GM23248 (cell line): ENCODE results near the gene ZYX.

Source experiments
- EZH2 ChIP-seq: fragments of 200-600 bp; sonication (generic); IDR thresholded peaks from 2 replicates; pipeline ENCODE4 v1.6.1; 2018; ENCODE audit warnings: antibody characterized with exemption, mild to moderate bottlenecking; ENCODE audit not compliant: insufficient read depth, poor library complexity, severe bottlenecking
- EZH2phosphoT487 ChIP-seq: fragments of 200-600 bp; sonication (generic); IDR thresholded peaks from 2 replicates; pipeline ENCODE4 v1.6.1; 2018; ENCODE audit warnings: antibody characterized with exemption, moderate library complexity, mild to moderate bottlenecking, low read depth; ENCODE audit not compliant: insufficient read depth

DNA sequence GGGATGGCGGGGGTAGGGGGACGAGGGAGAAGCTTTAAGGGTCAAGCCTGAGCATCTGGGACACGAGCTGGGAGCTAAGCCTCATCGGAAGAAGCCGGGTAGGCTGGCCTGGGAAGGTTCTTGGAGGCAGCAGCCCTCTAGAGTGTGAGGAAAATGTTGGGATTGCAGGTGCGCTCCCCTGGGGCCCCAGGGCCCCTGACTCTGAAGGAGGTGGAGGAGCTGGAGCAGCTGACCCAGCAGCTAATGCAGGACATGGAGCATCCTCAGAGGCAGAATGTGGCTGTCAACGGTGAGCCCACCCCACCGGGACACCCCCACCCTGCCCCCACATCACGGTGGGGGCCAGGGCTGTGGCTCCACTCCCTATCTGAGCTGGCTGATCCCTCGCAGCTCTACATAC, 6.9 kb downstream of the ZYX start:
- TF ChIP-seq EZH2 (no peak), EZH2phosphoT487 (no peak)
